NCI-H2029 treated with DMSO at 0.1 percent for 48 hours (cell line): Measurements from ENCODE around the gene GPX3.

Experiments used
- DNase-seq: peaks from one replicate; lab custom pipeline; 2025; lab: John Stamatoyannopoulos, UW

Gene GPX3

GRCh38 chr5:151020304-151021110 lies at the start of gene GPX3:
TSS of gene GPX3 (plus strand) at chr5:151020591. CDS start at chr5:151020655, 64 bp downstream.
- DNase-seq = peak; percentile 2

- no peak for DNase-seq
These were observed 41.8 kb upstream of the GPX3 start for GRCh38 chr5:150978590-150978989.

GRCh38 chr5:150987746-150988145 lies 32.6 kb upstream of the GPX3 start:
- DNase-seq = peak; percentile 38

GRCh38 chr5:150989695-150990094 lies 30.7 kb upstream of the GPX3 start:
- DNase-seq = no peak

GRCh38 chr5:150992705-150993104 lies 27.7 kb upstream of the GPX3 start:
- no peak for DNase-seq

GRCh38 chr5:150993422-150993821 lies 27.0 kb upstream of the GPX3 start:
- no peak for DNase-seq

GRCh38 chr5:150993826-150994412 lies 26.5 kb upstream of the GPX3 start:
- DNase-seq = no peak

GRCh38 chr5:150999704-151000442 lies 20.5 kb upstream of the GPX3 start:
- DNase-seq = peak; percentile 28

- no peak for DNase-seq
These were observed 19.0 kb upstream of the GPX3 start for GRCh38 chr5:151001436-151001835.

- no peak for DNase-seq
These were observed 18.1 kb upstream of the GPX3 start for GRCh38 chr5:151002250-151002649.

GRCh38 chr5:151002681-151003502 lies 17.5 kb upstream of the GPX3 start:
- no peak for DNase-seq

- DNase-seq = no peak
These were observed 16.9 kb upstream of the GPX3 start for GRCh38 chr5:151003503-151003860.

GRCh38 chr5:151004499-151004898 lies 15.9 kb upstream of the GPX3 start:
- no peak for DNase-seq

GRCh38 chr5:151005187-151005949 lies 15.0 kb upstream of the GPX3 start:
- no peak for DNase-seq

- no peak for DNase-seq
These were observed 14.3 kb upstream of the GPX3 start for GRCh38 chr5:151005950-151006576.

GRCh38 chr5:151006704-151007334 lies 13.6 kb upstream of the GPX3 start:
- no peak for DNase-seq

- DNase-seq = no peak
These were observed 12.8 kb upstream of the GPX3 start for GRCh38 chr5:151007430-151008209.

- DNase-seq = no peak
These were observed 12.2 kb upstream of the GPX3 start for GRCh38 chr5:151008210-151008491.

- DNase-seq = no peak
These were observed 11.5 kb upstream of the GPX3 start for GRCh38 chr5:151008906-151009305.

GRCh38 chr5:151012862-151013261 lies 7.5 kb upstream of the GPX3 start:
- no peak for DNase-seq
